RCC 7860 (cell line): ENCODE results near the gene ZNF365.
"Not testable (repeated sequence)": the region's sequence is repeated elsewhere in the genome, so short reads cannot be mapped to it uniquely, and the experiment has no call there.

ENCODE experiments used
- DNase-seq: peaks from one replicate; pipeline ENCODE4 v3.0.0-alpha.2; 2015; ENCODE audit warnings: low spot score
- FAIRE-seq: peaks from 2 replicates; lab custom pipeline; 2012; peaks lifted over from hg19 to GRCh38; lab: Jason Lieb, UNC

Gene ZNF365

GRCh38 chr10:62373995-62374861 is at the start of gene ZNF365:
TSS of gene ZNF365 (plus strand) at chr10:62374369. CDS start at chr10:62376194, 1,825 bp downstream.
- DNase-seq = peak; percentile 42

GRCh38 chr10:62326176-62326575 is 48.0 kb upstream of the ZNF365 start:
- FAIRE-seq (no peak), DNase-seq (no peak)

More at GRCh38 chr10:62373995-62374861, at the start of gene ZNF365:
- no peak for FAIRE-seq

- no peak for DNase-seq
These were observed 46.3 kb upstream of the ZNF365 start for GRCh38 chr10:62327885-62328284.

GRCh38 chr10:62330213-62330612 is 44.0 kb upstream of the ZNF365 start:
- DNase-seq = no peak
- FAIRE-seq = no peak

More at GRCh38 chr10:62327885-62328284, 46.3 kb upstream of the ZNF365 start:
- FAIRE-seq = no peak

GRCh38 chr10:62332406-62332805 is 41.8 kb upstream of the ZNF365 start:
- no peak for DNase-seq
- FAIRE-seq = no peak

- FAIRE-seq (no peak), DNase-seq (no peak)
These were observed 40.9 kb upstream of the ZNF365 start for GRCh38 chr10:62333135-62333889.

GRCh38 chr10:62333988-62334682 is 40.0 kb upstream of the ZNF365 start:
- DNase-seq (no peak), FAIRE-seq (no peak)

GRCh38 chr10:62335326-62335725 is 38.8 kb upstream of the ZNF365 start:
- peak; percentile 5 for FAIRE-seq
- no peak for DNase-seq

GRCh38 chr10:62336404-62336803 is 37.8 kb upstream of the ZNF365 start:
- FAIRE-seq = no peak

GRCh38 chr10:62341419-62341818 is 32.8 kb upstream of the ZNF365 start:
- FAIRE-seq = no peak
- no peak for DNase-seq

More at GRCh38 chr10:62336404-62336803, 37.8 kb upstream of the ZNF365 start:
- no peak for DNase-seq

GRCh38 chr10:62343000-62343399 is 31.2 kb upstream of the ZNF365 start:
- no peak for FAIRE-seq
- no peak for DNase-seq

- FAIRE-seq (no peak), DNase-seq (no peak)
These were observed 26.1 kb upstream of the ZNF365 start for GRCh38 chr10:62348029-62348428.

GRCh38 chr10:62352356-62352970 is 21.7 kb upstream of the ZNF365 start:
- DNase-seq = peak; percentile 29
- FAIRE-seq = no peak

- DNase-seq (no peak), FAIRE-seq (no peak)
These were observed 19.3 kb upstream of the ZNF365 start for GRCh38 chr10:62354916-62355315.

- FAIRE-seq = no peak
- DNase-seq = no peak
These were observed 17.7 kb upstream of the ZNF365 start for GRCh38 chr10:62356447-62356846.

- DNase-seq, FAIRE-seq: not testable (repeated sequence)
These were observed 16.0 kb upstream of the ZNF365 start for GRCh38 chr10:62358151-62358550.

- no peak for FAIRE-seq
- no peak for DNase-seq
These were observed 552 bp upstream of the ZNF365 start for GRCh38 chr10:62373639-62373994.

GRCh38 chr10:62374862-62375710 is 917 bp downstream of the ZNF365 start:
- peak; percentile 39 for DNase-seq
- FAIRE-seq = no peak

GRCh38 chr10:62376071-62377025 is 2.2 kb downstream of the ZNF365 start:
- no peak for DNase-seq
- no peak for FAIRE-seq
